K562 (cell line): Measurements from ENCODE around the gene MRPL27.

ENCODE experiments used
- CBFB ChIP-seq: sonication (generic); formaldehyde crosslinking; IDR thresholded peaks from 2 replicates; pipeline ENCODE4 v1.4.0; 2020; ENCODE audit warnings: mild to moderate bottlenecking, missing genetic modification reagents
- CTCF ChIP-seq, 3 experiments: IDR thresholded peaks in 2 of 3; conservative IDR thresholded peaks in 1 of 3; 2 replicates each; pipeline ENCODE4 v1.5.1; 2011 to 2012; ENCODE audit warnings: low read length in 3 of 3, mild to moderate bottlenecking in 3 of 3, control low read depth in 2 of 3, improper control_type of control experiment in 1 of 3, inconsistent platforms in 1 of 3, low read depth in 1 of 3, mixed read lengths in 1 of 3, moderate library complexity in 1 of 3; ENCODE audit not compliant: insufficient read depth in 2 of 3
- ETV6 ChIP-seq, 3 experiments: fragments of 150-350 bp in 1 of 3; sonication (generic) in 1 of 3; formaldehyde crosslinking in 1 of 3; IDR thresholded peaks; 2 replicates each; pipeline versions ENCODE4 v1.6.1 to v1.8.0; 2014 to 2022; ENCODE audit warnings: borderline replicate concordance in 2 of 3, low read depth in 2 of 3, antibody characterized with exemption in 1 of 3, low read length in 1 of 3, mild to moderate bottlenecking in 1 of 3, missing genetic modification reagents in 1 of 3
- NEUROD1 ChIP-seq: fragments of 150-350 bp; IDR thresholded peaks from 2 replicates; pipeline ENCODE4 v1.6.1; 2014; ENCODE audit warnings: borderline replicate concordance, low read length, low read depth; ENCODE audit not compliant: partially characterized antibody
- NRF1 ChIP-seq, 2 experiments: fragments of 450-650 bp; IDR thresholded peaks in 1 of 2; conservative IDR thresholded peaks in 1 of 2; 2 replicates each; pipeline ENCODE4 v1.6.1; 2014; ENCODE audit warnings: mild to moderate bottlenecking in 2 of 2
- REST ChIP-seq, 2 experiments: fragments of 450-650 bp; formaldehyde crosslinking in 1 of 2; IDR thresholded peaks; 2 replicates each; pipeline versions ENCODE4 v1.4.0 to v1.6.1; 2014 to 2020; ENCODE audit warnings: mild to moderate bottlenecking in 2 of 2, borderline replicate concordance in 1 of 2, low read depth in 1 of 2
- TBL1XR1 ChIP-seq, 2 experiments: IDR thresholded peaks; 2 replicates each; pipeline ENCODE4 v1.6.1; 2012; ENCODE audit warnings: improper control_type of control experiment in 2 of 2, low read length in 2 of 2, mild to moderate bottlenecking in 1 of 2
- TBP ChIP-seq: optimal IDR thresholded peaks from 2 replicates; pipeline ENCODE3; 2011; ENCODE audit warnings: low read depth, low read length, improper control_type of control experiment
- ZFP36 ChIP-seq: fragments of 150-350 bp; IDR thresholded peaks from 2 replicates; pipeline ENCODE4 v1.6.1; 2018; ENCODE audit warnings: low read length, low read depth; ENCODE audit not compliant: partially characterized antibody
- ZFX ChIP-seq: sonication (generic); formaldehyde crosslinking; IDR thresholded peaks from 2 replicates; pipeline ENCODE4 v1.8.0; 2022; ENCODE audit warnings: mild to moderate bottlenecking, missing genetic modification reagents, moderate library complexity
- ZNF24 ChIP-seq: fragments of 450-650 bp; IDR thresholded peaks from 2 replicates; pipeline ENCODE4 v1.6.1; 2016
- TF ChIP-seq, protein P1 (sequence below): sonication (generic); formaldehyde crosslinking; IDR thresholded peaks from 2 replicates; pipeline ENCODE4 v1.8.0; 2022; ENCODE audit warnings: mild to moderate bottlenecking, missing genetic modification reagents
- TF ChIP-seq, protein P2 (sequence below), 3 experiments: fragments of 200-800 bp in 1 of 3; fragments of 250-450 bp in 1 of 3; fragments of 450-650 bp in 1 of 3; sonication (Bioruptor Pico) in 1 of 3; sonication (Bioruptor generic) in 1 of 3; formaldehyde crosslinking in 1 of 3; IDR thresholded peaks; 2 replicates each; pipeline versions ENCODE4 v1.6.1 to v1.8.0; 2016 to 2022; ENCODE audit warnings: mild to moderate bottlenecking in 2 of 3, missing genetic modification characterization in 2 of 3, missing compliant biosample characterization in 1 of 3, moderate library complexity in 1 of 3

GRCh38 chr17:50330151-50330775, 42.7 kb downstream of the MRPL27 start:
- TF ChIP-seq CTCF (IDR thresholded peaks at IDR 0.05 in 2 of 3, conservative IDR thresholded peaks at IDR 0.05 in 1 of 3; ENCODE audit: insufficient read depth in 2 of 3, low read depth in 1 of 3, low read length in 3 of 3) (no peak), TBP (no peak), ZFP36 (no peak), ZFX (CRISPR knock-in tag) (no peak), ETV6 (IDR thresholded peaks at IDR 0.05; ENCODE audit: borderline replicate concordance in 1 of 2, low read depth in 2 of 2, low read length in 1 of 2) (no peak), ETV6 (CRISPR knock-in tag; IDR thresholded peaks at IDR 0.05; ENCODE audit: borderline replicate concordance) (no peak), CBFB (CRISPR knock-in tag) (no peak), NRF1 (conservative IDR thresholded peaks at IDR 0.05 in 1 of 2, IDR thresholded peaks at IDR 0.05 in 1 of 2) (no peak), REST (IDR thresholded peaks at IDR 0.05; ENCODE audit: borderline replicate concordance) (no peak), REST (CRISPR knock-in tag; IDR thresholded peaks at IDR 0.05; ENCODE audit: low read depth) (no peak), ZNF24 (no peak), TBL1XR1 (IDR thresholded peaks at IDR 0.05; ENCODE audit: low read length in 2 of 2) (no peak), NEUROD1 (no peak)
- TF ChIP-seq, protein P1, sequence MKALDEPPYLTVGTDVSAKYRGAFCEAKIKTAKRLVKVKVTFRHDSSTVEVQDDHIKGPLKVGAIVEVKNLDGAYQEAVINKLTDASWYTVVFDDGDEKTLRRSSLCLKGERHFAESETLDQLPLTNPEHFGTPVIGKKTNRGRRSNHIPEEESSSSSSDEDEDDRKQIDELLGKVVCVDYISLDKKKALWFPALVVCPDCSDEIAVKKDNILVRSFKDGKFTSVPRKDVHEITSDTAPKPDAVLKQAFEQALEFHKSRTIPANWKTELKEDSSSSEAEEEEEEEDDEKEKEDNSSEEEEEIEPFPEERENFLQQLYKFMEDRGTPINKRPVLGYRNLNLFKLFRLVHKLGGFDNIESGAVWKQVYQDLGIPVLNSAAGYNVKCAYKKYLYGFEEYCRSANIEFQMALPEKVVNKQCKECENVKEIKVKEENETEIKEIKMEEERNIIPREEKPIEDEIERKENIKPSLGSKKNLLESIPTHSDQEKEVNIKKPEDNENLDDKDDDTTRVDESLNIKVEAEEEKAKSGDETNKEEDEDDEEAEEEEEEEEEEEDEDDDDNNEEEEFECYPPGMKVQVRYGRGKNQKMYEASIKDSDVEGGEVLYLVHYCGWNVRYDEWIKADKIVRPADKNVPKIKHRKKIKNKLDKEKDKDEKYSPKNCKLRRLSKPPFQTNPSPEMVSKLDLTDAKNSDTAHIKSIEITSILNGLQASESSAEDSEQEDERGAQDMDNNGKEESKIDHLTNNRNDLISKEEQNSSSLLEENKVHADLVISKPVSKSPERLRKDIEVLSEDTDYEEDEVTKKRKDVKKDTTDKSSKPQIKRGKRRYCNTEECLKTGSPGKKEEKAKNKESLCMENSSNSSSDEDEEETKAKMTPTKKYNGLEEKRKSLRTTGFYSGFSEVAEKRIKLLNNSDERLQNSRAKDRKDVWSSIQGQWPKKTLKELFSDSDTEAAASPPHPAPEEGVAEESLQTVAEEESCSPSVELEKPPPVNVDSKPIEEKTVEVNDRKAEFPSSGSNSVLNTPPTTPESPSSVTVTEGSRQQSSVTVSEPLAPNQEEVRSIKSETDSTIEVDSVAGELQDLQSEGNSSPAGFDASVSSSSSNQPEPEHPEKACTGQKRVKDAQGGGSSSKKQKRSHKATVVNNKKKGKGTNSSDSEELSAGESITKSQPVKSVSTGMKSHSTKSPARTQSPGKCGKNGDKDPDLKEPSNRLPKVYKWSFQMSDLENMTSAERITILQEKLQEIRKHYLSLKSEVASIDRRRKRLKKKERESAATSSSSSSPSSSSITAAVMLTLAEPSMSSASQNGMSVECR (CRISPR knock-in tag) = no peak
- TF ChIP-seq, protein P2, sequence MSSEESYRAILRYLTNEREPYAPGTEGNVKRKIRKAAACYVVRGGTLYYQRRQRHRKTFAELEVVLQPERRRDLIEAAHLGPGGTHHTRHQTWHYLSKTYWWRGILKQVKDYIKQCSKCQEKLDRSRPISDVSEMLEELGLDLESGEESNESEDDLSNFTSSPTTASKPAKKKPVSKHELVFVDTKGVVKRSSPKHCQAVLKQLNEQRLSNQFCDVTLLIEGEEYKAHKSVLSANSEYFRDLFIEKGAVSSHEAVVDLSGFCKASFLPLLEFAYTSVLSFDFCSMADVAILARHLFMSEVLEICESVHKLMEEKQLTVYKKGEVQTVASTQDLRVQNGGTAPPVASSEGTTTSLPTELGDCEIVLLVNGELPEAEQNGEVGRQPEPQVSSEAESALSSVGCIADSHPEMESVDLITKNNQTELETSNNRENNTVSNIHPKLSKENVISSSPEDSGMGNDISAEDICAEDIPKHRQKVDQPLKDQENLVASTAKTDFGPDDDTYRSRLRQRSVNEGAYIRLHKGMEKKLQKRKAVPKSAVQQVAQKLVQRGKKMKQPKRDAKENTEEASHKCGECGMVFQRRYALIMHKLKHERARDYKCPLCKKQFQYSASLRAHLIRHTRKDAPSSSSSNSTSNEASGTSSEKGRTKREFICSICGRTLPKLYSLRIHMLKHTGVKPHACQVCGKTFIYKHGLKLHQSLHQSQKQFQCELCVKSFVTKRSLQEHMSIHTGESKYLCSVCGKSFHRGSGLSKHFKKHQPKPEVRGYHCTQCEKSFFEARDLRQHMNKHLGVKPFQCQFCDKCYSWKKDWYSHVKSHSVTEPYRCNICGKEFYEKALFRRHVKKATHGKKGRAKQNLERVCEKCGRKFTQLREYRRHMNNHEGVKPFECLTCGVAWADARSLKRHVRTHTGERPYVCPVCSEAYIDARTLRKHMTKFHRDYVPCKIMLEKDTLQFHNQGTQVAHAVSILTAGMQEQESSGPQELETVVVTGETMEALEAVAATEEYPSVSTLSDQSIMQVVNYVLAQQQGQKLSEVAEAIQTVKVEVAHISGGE (CRISPR knock-in tag; IDR thresholded peaks at IDR 0.05) = no peak
